ENCODE data around the gene NTF3.

- TF ChIP-seq CTCF (IDR thresholded peaks at IDR 0.05): no peak
- no peak for TF ChIP-seq POLR2A (IDR thresholded peaks at IDR 0.05)
Measured at GRCh38 chr12:5464096-5464495, 32.2 kb downstream of the NTF3 start.

All from right lobe of liver (tissue), 4 donors.